CD14-positive monocyte (primary cell): ENCODE data around the gene RBM10. TPM values are rescaled to one million over a fixed set of nuclear protein-coding genes. Genes with fewer than 3 reads are reported as not detected.

ENCODE experiments used
- DNase-seq, 3 donors: peaks; one replicate each; pipeline ENCODE4 v3.0.0-alpha.2; 2011 to 2022
- H2AFZ ChIP-seq: 2 replicates; pipeline ENCODE4 v1.6.0; 2012; ENCODE audit warnings: mild to moderate bottlenecking, low read depth, low read length, inconsistent platforms; ENCODE audit not compliant: insufficient read depth, poor library complexity, severe bottlenecking
- H3K27ac ChIP-seq, 2 donors: 1 replicate in 1 of 2; 2 replicates in 1 of 2; pipeline ENCODE4 v1.5.1; 2012 to 2013; ENCODE audit warnings: low read length in 2 of 2, control low read depth in 1 of 2, inconsistent platforms in 1 of 2, low read depth in 1 of 2, mild to moderate bottlenecking in 1 of 2
- H3K27me3 ChIP-seq, 2 donors: one replicate each; pipeline versions ENCODE4 v1.6.0 to v1.6.1; 2011 to 2013; ENCODE audit warnings: low read length in 2 of 2; ENCODE audit not compliant: control insufficient read depth in 2 of 2, insufficient read depth in 2 of 2
- H3K36me3 ChIP-seq, 2 donors: replicated peaks in 1 of 2; 1 replicate in 1 of 2; 2 replicates in 1 of 2; pipeline versions ENCODE4 v1.5.1 to v1.6.1; 2012 to 2013; ENCODE audit warnings: low read length in 2 of 2, control low read depth in 1 of 2, inconsistent platforms in 1 of 2, mild to moderate bottlenecking in 1 of 2; ENCODE audit not compliant: insufficient read depth in 2 of 2, control insufficient read depth in 1 of 2
- H3K4me1 ChIP-seq, 2 donors: 1 replicate in 1 of 2; 2 replicates in 1 of 2; pipeline versions ENCODE4 v1.5.1 to v1.6.1; 2012 to 2013; ENCODE audit warnings: low read length in 2 of 2, control low read depth in 1 of 2, inconsistent platforms in 1 of 2, mild to moderate bottlenecking in 1 of 2, moderate library complexity in 1 of 2; ENCODE audit not compliant: insufficient read depth in 2 of 2, control insufficient read depth in 1 of 2
- H3K4me2 ChIP-seq: replicated peaks from 2 replicates; pipeline ENCODE3; 2012; ENCODE audit warnings: low read length, moderate library complexity, mild to moderate bottlenecking; ENCODE audit not compliant: poor library complexity, severe bottlenecking; ENCODE audit errors: extremely low read depth
- H3K4me3 ChIP-seq, 3 experiments: fragments of 200-600 bp in 1 of 3; sonication (generic) in 1 of 3; replicated peaks in 1 of 3; 1 replicate in 2 of 3; 2 replicates in 1 of 3; pipeline ENCODE4 v1.5.1; 2011 to 2013; ENCODE audit warnings: low read length in 3 of 3, mild to moderate bottlenecking in 3 of 3, control low read depth in 2 of 3, low read depth in 2 of 3, inconsistent platforms in 1 of 3, moderate library complexity in 1 of 3
- H3K79me2 ChIP-seq: 2 replicates; pipeline ENCODE4 v1.6.0; 2012; ENCODE audit warnings: mild to moderate bottlenecking, control low read depth, inconsistent platforms, low read length, moderate library complexity; ENCODE audit not compliant: insufficient read depth
- H3K9ac ChIP-seq: 2 replicates; pipeline ENCODE4 v1.6.0; 2017; ENCODE audit warnings: low read length, mild to moderate bottlenecking; ENCODE audit not compliant: insufficient read depth, poor library complexity, severe bottlenecking
- H3K9me3 ChIP-seq, 2 donors: replicated peaks in 1 of 2; 1 replicate in 1 of 2; 2 replicates in 1 of 2; pipeline versions ENCODE4 v1.5.1 to v1.6.1; 2012 to 2013; ENCODE audit warnings: low read length in 2 of 2, control low read depth in 1 of 2; ENCODE audit not compliant: control insufficient read depth in 1 of 2, insufficient read depth in 1 of 2
- H4K20me1 ChIP-seq: 2 replicates; pipeline ENCODE4 v1.6.0; 2012; ENCODE audit warnings: mild to moderate bottlenecking, low read length, control low read depth, moderate library complexity; ENCODE audit not compliant: insufficient read depth
- H3K27ac Mint-ChIP-seq, 7 donors: one replicate each; pipeline ENCODE4 v1.8.0; 2020; ENCODE audit warnings: mild to moderate bottlenecking in 7 of 7, mixed read lengths in 7 of 7, moderate library complexity in 6 of 7, inconsistent platforms in 2 of 7
- H3K27me3 Mint-ChIP-seq, 3 donors: one replicate each; pipeline ENCODE4 v1.8.0; 2021 to 2022; ENCODE audit warnings: low read depth in 3 of 3, mild to moderate bottlenecking in 3 of 3, mixed read lengths in 3 of 3, moderate library complexity in 3 of 3, inconsistent platforms in 1 of 3
- H3K36me3 Mint-ChIP-seq, 2 donors: one replicate each; pipeline ENCODE4 v1.8.0; 2020; ENCODE audit warnings: mixed read lengths in 2 of 2, inconsistent platforms in 1 of 2, mild to moderate bottlenecking in 1 of 2
- H3K4me1 Mint-ChIP-seq: one replicate; pipeline ENCODE4 v1.8.0; 2020; ENCODE audit warnings: mild to moderate bottlenecking, mixed read lengths
- H3K4me3 Mint-ChIP-seq, 2 donors: one replicate each; pipeline ENCODE4 v1.8.0; 2020; ENCODE audit warnings: mild to moderate bottlenecking in 2 of 2, mixed read lengths in 2 of 2, moderate library complexity in 1 of 2
- H3K9me3 Mint-ChIP-seq, 7 donors: one replicate each; pipeline ENCODE4 v1.8.0; 2020 to 2022; ENCODE audit warnings: mixed read lengths in 7 of 7, mild to moderate bottlenecking in 6 of 7, moderate library complexity in 6 of 7, inconsistent platforms in 2 of 7
- CTCF ChIP-seq: fragments of 200-600 bp; IDR thresholded peaks from one replicate; pipeline ENCODE4 v1.8.0; 2022; ENCODE audit warnings: antibody characterized with exemption, mild to moderate bottlenecking
- WGBS: methylation state at CpG from one replicate; pipeline ENCODE4 v1.1.5; 2013; ENCODE audit warnings: missing lambda C conversion rate; ENCODE audit not compliant: insufficient coverage; 5-methylcytosine and 5-hydroxymethylcytosine counted together
- intact Hi-C, 2 donors: fragments of 100-400 bp; cut with micrococcal nuclease; formaldehyde crosslinking; loops; one replicate each; pipeline versions ENCODE4 v1.15.0 to v1.15.1; 2023
- polyA plus RNA-seq, 3 donors: library from polyadenylated mRNA; depleted of rRNA in 1 of 3; unstranded in 2 of 3; stranded (reverse) in 1 of 3; fragments of 300-500 nt in 2 of 3; fragments of >200 nt in 1 of 3; fragmentation: Illumina TruSeq in 2 of 3; gene quantifications; 1 replicate in 2 of 3; 2 replicates in 1 of 3; pipeline ENCODE4 v1.2.3, GENCODE V29; 2012 to 2021

The RBM10 gene
- polyA plus RNA-seq, 3 donors, result 7.3 to 29.4 (median 14.0) TPM

- Mint-ChIP-seq H3K27me3 (peaks cover 0 to 17% (median 0%) of the 10 kb centered on the region in 3 donors), H3K36me3 (peaks cover 85 to 99% of the 10 kb centered on the region in 2 donors), H3K27ac (no peak overlapping the region), H3K9me3 (peaks cover 0 to 4% (median 0%) of the 10 kb centered on the region in 7 donors), H3K4me3 (no peak overlapping the region), H3K4me1 (no peaks in the 10 kb centered on the region)
- Histone ChIP-seq H3K4me2 (no peak overlapping the region), H3K4me3 (no peak overlapping the region), H3K36me3 (peaks cover 88 to 100% of the 10 kb centered on the region in 2 donors), H3K79me2 (peaks cover 3% of the 10 kb centered on the region), H3K9me3 (no peaks in the 10 kb centered on the region), H3K27me3 (no peaks in the 10 kb centered on the region), H2AFZ (no peak overlapping the region), H3K9ac (no peak overlapping the region), H4K20me1 (peaks cover 72% of the 10 kb centered on the region), H3K4me1 (no peaks in the 10 kb centered on the region), H3K27ac (no peak overlapping the region)
- intact Hi-C loops, result no loop called here
- 100% methylated on average over 1 of the region's 12 CpGs for WGBS
- no peak for TF ChIP-seq CTCF
- no peak for DNase-seq
Measured at GRCh38 chrX:47208108-47208507, 63.1 kb downstream of the RBM10 start.

- Mint-ChIP-seq H3K4me1 (no peaks in the 10 kb centered on the region), H3K4me3 (no peak overlapping the region), H3K27ac (peak overlapping the region in 3 of 7 donors; percentile 3 to 64 (median 26)), H3K36me3 (peaks cover 83 to 99% of the 10 kb centered on the region in 2 donors), H3K9me3 (peaks cover 0 to 4% (median 0%) of the 10 kb centered on the region in 7 donors), H3K27me3 (peaks cover 0 to 16% (median 0%) of the 10 kb centered on the region in 3 donors)
- H3K4me3 ChIP-seq, result no peak overlapping the region
- intact Hi-C loops, result no loop called here
- no peak overlapping the region for H3K4me2 ChIP-seq
- H2AFZ ChIP-seq, result no peak overlapping the region
- H3K27ac ChIP-seq, result no peak overlapping the region
- no peaks in the 10 kb centered on the region for H3K4me1 ChIP-seq
- no peak for DNase-seq
- no peak overlapping the region for H3K9ac ChIP-seq
- peaks cover 87 to 100% of the 10 kb centered on the region in 2 donors for H3K36me3 ChIP-seq
- H4K20me1 ChIP-seq, result peaks cover 61% of the 10 kb centered on the region
- 97% methylated on average over 12 of the region's 16 CpGs for WGBS
- H3K9me3 ChIP-seq, result no peaks in the 10 kb centered on the region
- TF ChIP-seq CTCF, result no peak
- H3K27me3 ChIP-seq, result no peaks in the 10 kb centered on the region
- peaks cover 3% of the 10 kb centered on the region for H3K79me2 ChIP-seq
Measured at GRCh38 chrX:47209508-47210238, 64.7 kb downstream of the RBM10 start.
